IMR-90 (cell line): ENCODE results near the gene MIEN1. TPM values are rescaled to one million over a fixed set of nuclear protein-coding genes. Genes with fewer than 3 reads are reported as not detected.
"Not testable (repeated sequence)": the region's sequence is repeated elsewhere in the genome, so short reads cannot be mapped to it uniquely, and the experiment has no call there.

ENCODE experiments used
- ATAC-seq: fragments of 200-7000 bp; cut with Tn5 transposase; 2 replicates; pipeline ENCODE4 v1.9.1; 2020; ENCODE audit warnings: low read depth, mild to moderate bottlenecking, moderate library complexity
- BruUV-seq: library from RNA; stranded (reverse); fragments of 400-500 nt; replicated peaks from 2 replicates; lab custom pipeline; 2021; lab: Mats Ljungman, UMichigan
- CTCF ChIA-PET: fragments of 300-600 bp; formaldehyde crosslinking; extraction: SDS; loops from one replicate; lab custom pipeline; 2021; ENCODE audit warnings: antibody characterized with exemption; lab: Yijun Ruan, JAX
- POLR2A ChIA-PET: fragments of 300-600 bp; sonication (Branson Sonifier 250); formaldehyde crosslinking; loops from one replicate; lab custom pipeline; 2022; ENCODE audit warnings: antibody characterized with exemption; ENCODE audit not compliant: unreplicated experiment; lab: Charles Lee
- DNase-seq: peaks from one replicate; pipeline ENCODE4 v3.0.0; 2013
- H2AFZ ChIP-seq: replicated peaks from 2 replicates; pipeline ENCODE3; 2013; ENCODE audit warnings: low read length, mild to moderate bottlenecking; ENCODE audit not compliant: poor library complexity
- H2AK5ac ChIP-seq: 2 replicates; pipeline ENCODE4 v1.6.1; 2013; ENCODE audit warnings: low read depth, low read length, inconsistent platforms
- H2AK9ac ChIP-seq: replicated peaks from 2 replicates; pipeline ENCODE3; 2013; ENCODE audit warnings: mild to moderate bottlenecking, low read depth, low read length, moderate library complexity; ENCODE audit not compliant: poor library complexity
- H2BK120ac ChIP-seq: 2 replicates; pipeline ENCODE4 v1.6.1; 2013; ENCODE audit warnings: low read depth, low read length, inconsistent platforms
- H2BK15ac ChIP-seq: 3 replicates; pipeline ENCODE4 v1.6.1; 2013; ENCODE audit warnings: low read depth, low read length, inconsistent platforms
- H2BK20ac ChIP-seq: 2 replicates; pipeline ENCODE4 v1.6.1; 2013; ENCODE audit warnings: low read depth, mild to moderate bottlenecking, inconsistent platforms, low read length, moderate library complexity
- H2BK5ac ChIP-seq: 2 replicates; pipeline ENCODE4 v1.6.1; 2013; ENCODE audit warnings: mild to moderate bottlenecking, low read depth, low read length, inconsistent platforms; ENCODE audit not compliant: poor library complexity, severe bottlenecking
- H3K14ac ChIP-seq: replicated peaks from 2 replicates; pipeline ENCODE4 v1.6.1; 2013; ENCODE audit warnings: low read depth, low read length, inconsistent platforms
- H3K18ac ChIP-seq: 2 replicates; pipeline ENCODE4 v1.6.1; 2013; ENCODE audit warnings: low read depth, low read length, control low read depth
- H3K23ac ChIP-seq: 2 replicates; pipeline ENCODE4 v1.6.1; 2013; ENCODE audit warnings: low read depth, low read length, inconsistent platforms
- H3K27ac ChIP-seq: 2 replicates; pipeline ENCODE4 v1.5.1; 2013; ENCODE audit warnings: mild to moderate bottlenecking, control low read depth, low read length; ENCODE audit not compliant: insufficient read depth
- H3K27me3 ChIP-seq: 2 replicates; pipeline ENCODE4 v1.6.1; 2013; ENCODE audit warnings: low read length; ENCODE audit not compliant: control insufficient read depth, insufficient read depth
- H3K36me3 ChIP-seq: 2 replicates; pipeline ENCODE4 v1.6.1; 2013; ENCODE audit warnings: low read length, mixed read lengths; ENCODE audit not compliant: control insufficient read depth, insufficient read depth
- H3K4ac ChIP-seq: 2 replicates; pipeline ENCODE4 v1.6.1; 2013; ENCODE audit warnings: low read depth, low read length, inconsistent platforms
- H3K4me1 ChIP-seq: 2 replicates; pipeline ENCODE4 v1.6.1; 2013; ENCODE audit warnings: low read length, mixed read lengths; ENCODE audit not compliant: control insufficient read depth, insufficient read depth
- H3K4me2 ChIP-seq: 2 replicates; pipeline ENCODE4 v1.6.1; 2013; ENCODE audit warnings: low read depth, mild to moderate bottlenecking, control low read depth, low read length, moderate library complexity
- H3K4me3 ChIP-seq: 2 replicates; pipeline ENCODE4 v1.5.1; 2013; ENCODE audit warnings: low read depth, mild to moderate bottlenecking, control low read depth, low read length, moderate library complexity; ENCODE audit not compliant: insufficient read depth
- H3K56ac ChIP-seq: 2 replicates; pipeline ENCODE4 v1.6.1; 2013; ENCODE audit warnings: low read length, inconsistent platforms; ENCODE audit not compliant: insufficient read depth; ENCODE audit errors: extremely low read depth
- H3K79me1 ChIP-seq, 2 experiments: 2 replicates each; pipeline ENCODE4 v1.6.1; 2013; ENCODE audit warnings: low read length in 2 of 2, inconsistent platforms in 1 of 2, low read depth in 1 of 2
- H3K9ac ChIP-seq: 2 replicates; pipeline ENCODE4 v1.6.1; 2013; ENCODE audit warnings: low read depth, low read length, control low read depth
- H3K9me1 ChIP-seq: 2 replicates; pipeline ENCODE4 v1.6.1; 2013; ENCODE audit warnings: low read length, inconsistent platforms; ENCODE audit not compliant: insufficient read depth
- H3K9me3 ChIP-seq: 2 replicates; pipeline ENCODE4 v1.6.1; 2013; ENCODE audit warnings: low read length; ENCODE audit not compliant: control insufficient read depth, insufficient read depth
- H4K20me1 ChIP-seq: 2 replicates; pipeline ENCODE4 v1.6.1; 2013; ENCODE audit warnings: low read length, inconsistent platforms; ENCODE audit not compliant: insufficient read depth
- H4K5ac ChIP-seq: 2 replicates; pipeline ENCODE4 v1.6.1; 2013; ENCODE audit warnings: mild to moderate bottlenecking, low read depth, low read length, control low read depth
- H4K8ac ChIP-seq, 2 experiments: 2 replicates each; pipeline ENCODE4 v1.6.1; 2013; ENCODE audit warnings: low read depth in 2 of 2, low read length in 2 of 2, control low read depth in 1 of 2, inconsistent platforms in 1 of 2
- H4K91ac ChIP-seq: 2 replicates; pipeline ENCODE4 v1.6.1; 2013; ENCODE audit warnings: low read depth, low read length, inconsistent platforms; ENCODE audit not compliant: insufficient read depth
- CTCF ChIP-seq: conservative IDR thresholded peaks from 2 replicates; pipeline ENCODE4 v1.5.1; 2012; ENCODE audit warnings: mild to moderate bottlenecking, low read depth, low read length, improper control_type of control experiment
- MAFK ChIP-seq: IDR thresholded peaks from 2 replicates; pipeline ENCODE4 v1.6.1; 2012; ENCODE audit warnings: low read depth, low read length, improper control_type of control experiment
- RAD21 ChIP-seq: IDR thresholded peaks from 2 replicates; pipeline ENCODE4 v1.6.1; 2012; ENCODE audit warnings: low read length, improper control_type of control experiment
- RCOR1 ChIP-seq: IDR thresholded peaks from 2 replicates; pipeline ENCODE4 v1.6.1; 2012; ENCODE audit warnings: mild to moderate bottlenecking, low read length, improper control_type of control experiment; ENCODE audit not compliant: insufficient replicate concordance
- RFX5 ChIP-seq: IDR thresholded peaks from 2 replicates; pipeline ENCODE4 v1.8.0; 2012; ENCODE audit warnings: low read depth, mild to moderate bottlenecking, low read length, moderate library complexity
- WGBS, 2 experiments: methylation state at CpG; one replicate each; pipeline versions ENCODE4 v1.1.5 to v1.1.7; 2013; ENCODE audit warnings: missing lambda C conversion rate in 2 of 2; ENCODE audit not compliant: insufficient read length in 1 of 2; ENCODE audit errors: extremely low coverage in 2 of 2; 5-methylcytosine and 5-hydroxymethylcytosine counted together
- dilution Hi-C: fragments of 300-500 bp; cut with HindIII; formaldehyde crosslinking; loops from one replicate; pipeline ENCODE4 v1.14.3; 2018; ENCODE audit warnings: low sequenced_read_pairs; ENCODE audit not compliant: unreplicated experiment
- in situ Hi-C: fragments of 300-500 bp; cut with MboI; formaldehyde crosslinking; loops from 3 replicates; pipeline ENCODE4 v1.14.3; 2019; ENCODE audit warnings: low sequenced_read_pairs, inconsistent platforms, mixed read lengths
- intact Hi-C: fragments of 100-400 bp; cut with micrococcal nuclease; formaldehyde crosslinking; loops from 2 replicates; pipeline ENCODE4 v1.10.0; 2022
- polyA plus RNA-seq, 3 experiments: library from polyadenylated mRNA; depleted of rRNA; stranded (reverse); fragments of >200 nt; gene quantifications; 2 replicates each; pipeline ENCODE4 v1.2.3, GENCODE V29; 2012; ENCODE audit warnings: low replicate concordance in 1 of 3
- total RNA-seq: library from RNA; depleted of rRNA; stranded (reverse); fragments of >200 nt; gene quantifications from 2 replicates; pipeline ENCODE4 v1.2.3, GENCODE V29; 2012

The MIEN1 gene
- total and polyA plus RNA-seq, 2 of the 4 experiments (the other 2 are of a cell fraction): 20.3 to 75.6 TPM

DNA sequence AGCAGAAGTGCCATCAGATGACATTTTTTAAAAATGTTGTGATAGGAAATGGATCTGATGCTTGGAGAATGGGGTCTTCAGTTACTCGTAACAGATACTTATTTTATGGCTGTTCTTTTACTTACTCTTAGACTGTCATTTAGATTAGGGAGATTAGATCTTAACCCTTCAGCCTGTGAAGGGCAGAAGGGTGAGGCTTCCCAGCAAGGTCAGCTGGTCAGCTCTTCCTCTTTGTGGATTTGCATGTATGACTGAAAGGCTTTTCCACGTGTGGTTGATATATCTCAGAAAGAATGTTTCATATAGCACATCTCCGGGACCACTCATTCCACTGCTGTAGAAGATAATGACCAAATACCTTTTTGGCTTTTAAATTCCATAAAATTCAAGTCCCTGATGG, 34.8 kb upstream of the MIEN1 start:
- peaks cover 41% of the 10 kb centered on the region for H3K27me3 ChIP-seq
- ChIA-PET POLR2A (no interaction called here), CTCF (no interaction called here)
- no peak overlapping the region for H3K4me2 ChIP-seq
- intact Hi-C loops (no loop called here), in situ Hi-C loops (no loop called here), dilution Hi-C loops (no loop called here)
- WGBS, 2 experiments: no CpG with 5 or more reads among the region's 3 CpGs
- no peak overlapping the region for H2BK20ac ChIP-seq
- no peaks in the 10 kb centered on the region for H3K36me3 ChIP-seq
- no peak overlapping the region for H3K14ac ChIP-seq
- no peaks in the 10 kb centered on the region for H3K4me1 ChIP-seq
- no peaks in the 10 kb centered on the region for H3K9me1 ChIP-seq
- no peak overlapping the region for H4K91ac ChIP-seq
- H3K56ac ChIP-seq: no peak overlapping the region
- H3K4me3 ChIP-seq: no peak overlapping the region
- DNase-seq (no peak), ATAC-seq (no peak)
- H4K8ac ChIP-seq: no peak overlapping the region
- H3K23ac ChIP-seq: no peak overlapping the region
- TF ChIP-seq CTCF (no peak), RAD21 (no peak), RFX5 (no peak), MAFK (no peak), RCOR1 (no peak)
- H2BK120ac ChIP-seq: no peak overlapping the region
- no peaks in the 10 kb centered on the region for H4K20me1 ChIP-seq
- no peak overlapping the region for H3K9ac ChIP-seq
- no peak overlapping the region for H3K18ac ChIP-seq
- no peak overlapping the region for H2BK15ac ChIP-seq
- no peak overlapping the region for H3K27ac ChIP-seq
- H3K4ac ChIP-seq: no peak overlapping the region
- no peak overlapping the region for H2BK5ac ChIP-seq
- no peak overlapping the region for H4K5ac ChIP-seq
- no peak overlapping the region for H2AK5ac ChIP-seq
- H3K9me3 ChIP-seq: peaks cover 7% of the 10 kb centered on the region
- H2AK9ac ChIP-seq: no peak overlapping the region
- no peaks in the 10 kb centered on the region for H3K79me1 ChIP-seq
- no TSS peak for BruUV-seq
- no peak overlapping the region for H2AFZ ChIP-seq

DNA sequence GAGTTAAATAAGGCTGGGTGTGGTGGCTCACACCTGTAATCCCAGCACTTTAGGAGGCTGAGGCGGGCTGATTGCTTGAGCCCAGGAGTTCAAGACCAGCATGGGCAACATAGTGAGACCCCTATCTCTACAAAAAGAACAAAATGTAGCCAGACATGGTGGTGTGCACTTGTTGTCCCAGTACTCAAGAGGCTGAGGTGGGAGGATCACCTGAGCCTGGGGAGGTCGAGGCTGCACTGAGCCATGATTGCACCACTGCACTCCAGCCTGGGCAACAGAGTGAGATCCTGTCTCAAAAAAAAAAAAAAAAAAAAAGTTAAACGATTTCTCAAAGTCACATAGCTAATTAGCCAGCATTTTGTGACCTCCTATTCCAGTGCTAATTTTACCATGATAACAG, 33.8 kb upstream of the MIEN1 start:
- H2BK5ac ChIP-seq, H2AFZ ChIP-seq, H4K5ac ChIP-seq, H3K36me3 ChIP-seq, H3K9ac ChIP-seq, H4K20me1 ChIP-seq, H2BK20ac ChIP-seq, H3K27ac ChIP-seq, in situ Hi-C loops, H2BK15ac ChIP-seq, BruUV-seq, dilution Hi-C loops, H3K9me1 ChIP-seq, H4K91ac ChIP-seq, H3K4me3 ChIP-seq, H3K4me1 ChIP-seq, POLR2A ChIA-PET, H3K18ac ChIP-seq, H2AK5ac ChIP-seq, H3K4me2 ChIP-seq, intact Hi-C loops, H2BK120ac ChIP-seq, CTCF ChIA-PET, H3K4ac ChIP-seq, H4K8ac ChIP-seq, H3K23ac ChIP-seq, DNase-seq, H3K56ac ChIP-seq, H3K79me1 ChIP-seq, H3K9me3 ChIP-seq, H2AK9ac ChIP-seq, H3K14ac ChIP-seq, ATAC-seq: not testable (repeated sequence)
- peaks cover 41% of the 10 kb centered on the region for H3K27me3 ChIP-seq
- whole genome bisulfite sequencing, 2 experiments: no CpG with 5 or more reads among the region's 3 CpGs
